Measurements from ENCODE around the gene SHC2.

DNA sequence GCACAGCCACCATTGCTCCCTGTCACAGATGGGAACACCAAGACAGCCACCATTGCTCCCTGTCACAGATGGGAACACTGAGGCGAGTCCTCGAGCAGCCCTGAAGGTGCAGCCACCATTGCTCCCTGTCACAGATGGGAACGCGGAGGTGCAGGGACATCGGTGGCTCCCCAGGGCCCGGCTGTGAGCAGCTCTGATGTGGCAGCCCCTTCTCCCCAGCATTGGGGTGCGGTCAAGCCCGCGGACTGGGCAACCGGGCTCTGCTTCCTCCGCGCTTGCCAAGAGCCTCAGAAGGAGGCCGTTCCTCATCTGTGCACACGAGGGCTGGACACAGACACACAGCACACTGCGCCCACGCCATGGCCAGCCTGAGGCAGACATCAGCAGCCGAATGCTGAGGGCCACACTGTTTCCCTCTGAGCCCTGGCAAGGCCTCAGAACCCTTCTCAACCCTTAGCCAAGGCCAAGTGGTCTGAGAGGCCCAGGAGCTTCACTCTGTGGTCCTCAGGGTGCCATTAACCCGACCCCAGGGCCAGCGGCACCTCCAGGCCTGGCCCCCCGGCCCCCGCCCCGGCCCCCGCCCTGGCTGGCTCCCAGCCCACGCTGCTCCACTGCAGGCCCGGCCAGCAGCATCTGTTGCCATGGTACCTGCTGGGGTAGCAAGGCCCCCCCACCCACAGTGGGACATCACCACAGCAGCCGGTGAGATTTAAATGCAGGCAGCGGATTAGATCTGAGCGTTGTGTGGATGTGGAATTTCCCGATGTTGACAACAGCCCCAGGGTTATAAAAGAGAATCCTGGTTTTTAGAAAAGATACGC is 70.2 kb downstream of the SHC2 start:
- no peak for TF ChIP-seq CTCF (IDR thresholded peaks at IDR 0.05)
- no peak for TF ChIP-seq POLR2AphosphoS5 (IDR thresholded peaks at IDR 0.05; ENCODE audit: low read depth, low read length)
- no peak for TF ChIP-seq SIN3A (IDR thresholded peaks at IDR 0.05; ENCODE audit: borderline replicate concordance, insufficient read depth, low read depth, low read length)
- no peak for TF ChIP-seq REST (IDR thresholded peaks at IDR 0.05; ENCODE audit: insufficient read depth in 1 of 2, low read depth in 2 of 2, low read length in 1 of 2)
